Thymus (tissue), 11 donors: Measurements from ENCODE around the gene ZNF562. TPM values are rescaled to one million over a fixed set of nuclear protein-coding genes. Genes with fewer than 3 reads are reported as not detected.
A peak's percentile ranks its signal among the peaks of the same experiment; 100 is the strongest.

ENCODE experiments used
- DNase-seq, 9 donors: peaks; one replicate each; pipeline ENCODE4 v3.0.0-alpha.2; 2013; ENCODE audit warnings: low spot score in 9 of 9, low read depth in 6 of 9, missing footprints in 1 of 9
- H3K27ac ChIP-seq, 2 donors: one replicate each; pipeline ENCODE4 v1.5.1; 2013; ENCODE audit warnings: control low read depth in 1 of 2, low read depth in 1 of 2, low read length in 1 of 2, mild to moderate bottlenecking in 1 of 2, moderate library complexity in 1 of 2
- H3K27me3 ChIP-seq, 2 donors: one replicate each; pipeline ENCODE4 v1.5.1; 2013; ENCODE audit warnings: low read length in 1 of 2; ENCODE audit not compliant: control insufficient read depth in 2 of 2, insufficient read depth in 1 of 2
- H3K36me3 ChIP-seq, 2 donors: one replicate each; pipeline ENCODE4 v1.5.1; 2013; ENCODE audit warnings: low read length in 1 of 2, mild to moderate bottlenecking in 1 of 2, moderate library complexity in 1 of 2; ENCODE audit not compliant: control insufficient read depth in 2 of 2, insufficient read depth in 2 of 2
- H3K4me1 ChIP-seq, 2 donors: one replicate each; pipeline ENCODE4 v1.5.1; 2013; ENCODE audit warnings: low read length in 2 of 2; ENCODE audit not compliant: control insufficient read depth in 2 of 2, insufficient read depth in 2 of 2
- H3K4me3 ChIP-seq, 2 donors: one replicate each; pipeline ENCODE4 v1.5.1; 2013; ENCODE audit warnings: low read length in 2 of 2, control low read depth in 1 of 2, mild to moderate bottlenecking in 1 of 2
- H3K9me3 ChIP-seq, 2 donors: one replicate each; pipeline ENCODE4 v1.5.1; 2013; ENCODE audit warnings: low read length in 1 of 2, mild to moderate bottlenecking in 1 of 2; ENCODE audit not compliant: control insufficient read depth in 2 of 2, insufficient read depth in 1 of 2
- WGBS: extraction: QIAGEN DNeasy Blood & Tissue Kit; methylation state at CpG from one replicate; pipeline ENCODE4 v1.1.7; 2013; 5-methylcytosine and 5-hydroxymethylcytosine counted together
- polyA plus RNA-seq: library from polyadenylated mRNA; stranded (reverse); fragments of 200-250 nt; gene quantifications from one replicate; pipeline ENCODE4 v1.2.3, GENCODE V29; 2013
- total RNA-seq: library from RNA; stranded (reverse); fragments of 120-200 nt; gene quantifications from one replicate; pipeline ENCODE4 v1.2.4, GENCODE V29; 2013
- donor health status: healthy.

The ZNF562 gene
- total and polyA plus RNA-seq, 2 donors, result 10.3 to 22.6 TPM

GRCh38 chr19:9622531-9622930 is 52.4 kb downstream of the ZNF562 start:
- Histone ChIP-seq H3K4me3 (no peak overlapping the region), H3K27me3 (no peaks in the 10 kb centered on the region), H3K36me3 (peaks cover 17% of the 10 kb centered on the region in 2 donors), H3K9me3 (no peaks in the 10 kb centered on the region), H3K27ac (peak overlapping the region in 1 of 2 donors; percentile 42), H3K4me1 (peaks cover 10 to 12% of the 10 kb centered on the region in 2 donors)
- 96% methylated on average over 2 of the region's 2 CpGs for WGBS
- DNase-seq, result no peak

GRCh38 chr19:9621156-9622037 is 53.5 kb downstream of the ZNF562 start, which contains the start of gene ZNF561:
Gene ZNF561 (minus strand): TSS chr19:9621232. CDS start chr19:9619456, 1,776 bp downstream.
- Histone ChIP-seq H3K27ac (peak within 1 kb of the TSS; percentile 90 to 97), H3K4me3 (peak within 1 kb of the TSS; percentile 77 to 84), H3K27me3 (no peaks in the 10 kb centered on the region), H3K9me3 (no peaks in the 10 kb centered on the region), H3K36me3 (peaks cover 24 to 27% of the 10 kb centered on the region in 2 donors), H3K4me1 (peaks cover 10 to 12% of the 10 kb centered on the region in 2 donors)
- WGBS, result 1% methylated on average over 33 of the region's 33 CpGs
- peak; percentile 82 to 95 (median 89) for DNase-seq

GRCh38 chr19:9620842-9621155 is 54.1 kb downstream of the ZNF562 start:
- peaks cover 10 to 12% of the 10 kb centered on the region in 2 donors for H3K4me1 ChIP-seq
- peaks cover 25 to 33% of the 10 kb centered on the region in 2 donors for H3K36me3 ChIP-seq
- H3K9me3 ChIP-seq, result no peaks in the 10 kb centered on the region
- H3K4me3 ChIP-seq, result peak overlapping the region; percentile 77 to 84
- H3K27me3 ChIP-seq, result no peaks in the 10 kb centered on the region
- H3K27ac ChIP-seq, result peak overlapping the region; percentile 90 to 97
- DNase-seq, result no peak
- under 1% methylated on average over 16 of the region's 16 CpGs for WGBS

- peaks cover 5 to 7% of the 10 kb centered on the region in 2 donors for H3K4me1 ChIP-seq
- no peak for DNase-seq
- H3K4me3 ChIP-seq, result no peak overlapping the region
- peaks cover 67 to 76% of the 10 kb centered on the region in 2 donors for H3K36me3 ChIP-seq
- H3K9me3 ChIP-seq, result peaks cover 13 to 19% of the 10 kb centered on the region in 2 donors
- no peaks in the 10 kb centered on the region for H3K27me3 ChIP-seq
- no peak overlapping the region for H3K27ac ChIP-seq
Observed at GRCh38 chr19:9615844-9616243, 59.1 kb downstream of the ZNF562 start.

- no peaks in the 10 kb centered on the region for H3K4me1 ChIP-seq
- H3K9me3 ChIP-seq, result peaks cover 21 to 29% of the 10 kb centered on the region in 2 donors
- over 99% methylated on average over 2 of the region's 2 CpGs for WGBS
Observed at GRCh38 chr19:9610484-9611113, 64.3 kb downstream of the ZNF562 start.

GRCh38 chr19:9608912-9609311 is 66.0 kb downstream of the ZNF562 start:
- no peaks in the 10 kb centered on the region for H3K27me3 ChIP-seq
- no peak overlapping the region for H3K27ac ChIP-seq
- 96% methylated on average over 5 of the region's 5 CpGs for WGBS
- peaks cover 23 to 29% of the 10 kb centered on the region in 2 donors for H3K9me3 ChIP-seq
- no peaks in the 10 kb centered on the region for H3K4me1 ChIP-seq
- no peak overlapping the region for H3K4me3 ChIP-seq
- H3K36me3 ChIP-seq, result peaks cover 45 to 47% of the 10 kb centered on the region in 2 donors
- DNase-seq, result no peak

More at GRCh38 chr19:9610484-9611113, 64.3 kb downstream of the ZNF562 start:
- no peak overlapping the region for H3K27ac ChIP-seq
- H3K36me3 ChIP-seq, result peaks cover 56 to 57% of the 10 kb centered on the region in 2 donors
- no peak overlapping the region for H3K4me3 ChIP-seq
- no peak for DNase-seq
- no peaks in the 10 kb centered on the region for H3K27me3 ChIP-seq

GRCh38 chr19:9597027-9597426 is 77.9 kb downstream of the ZNF562 start:
- no peaks in the 10 kb centered on the region for H3K4me1 ChIP-seq
- no peak for DNase-seq
- no peak overlapping the region for H3K27ac ChIP-seq
- H3K27me3 ChIP-seq, result no peaks in the 10 kb centered on the region
- no peak overlapping the region for H3K4me3 ChIP-seq
- H3K9me3 ChIP-seq, result peaks cover 0 to 21% of the 10 kb centered on the region in 2 donors
- H3K36me3 ChIP-seq, result no peaks in the 10 kb centered on the region
- WGBS, result 89% methylated on average over 3 of the region's 3 CpGs
